ENCODE data around the gene NRN1.
A peak's percentile ranks its signal among the peaks of the same experiment; 100 is the strongest.

GRCh38 chr6:5992551-5993225 lies 14.0 kb downstream of the NRN1 start:
- TF ChIP-seq CTCF (IDR thresholded peaks at IDR 0.05; ENCODE audit: poor library complexity): peak; percentile 19
- no peak for TF ChIP-seq EZH2 (IDR thresholded peaks at IDR 0.05; ENCODE audit: borderline replicate concordance)

Data from hepatocyte (in vitro differentiated cells).